ENCODE measurements around the gene C3orf33.
A peak's percentile ranks its signal among the peaks of the same experiment; 100 is the strongest.
"Not testable (repeated sequence)": the region's sequence is repeated elsewhere in the genome, so short reads cannot be mapped to it uniquely, and the experiment has no call there.

The C3orf33 gene

GRCh38 chr3:155805802-155806618, at the start of gene C3orf33:
Gene C3orf33, minus strand, starts transcription at chr3:155806278. Its CDS starts 26 bp downstream, at chr3:155806252.
- peak; percentile 60 to 62 for DNase-seq (ENCODE audit: low read depth in 2 of 2)

DNA sequence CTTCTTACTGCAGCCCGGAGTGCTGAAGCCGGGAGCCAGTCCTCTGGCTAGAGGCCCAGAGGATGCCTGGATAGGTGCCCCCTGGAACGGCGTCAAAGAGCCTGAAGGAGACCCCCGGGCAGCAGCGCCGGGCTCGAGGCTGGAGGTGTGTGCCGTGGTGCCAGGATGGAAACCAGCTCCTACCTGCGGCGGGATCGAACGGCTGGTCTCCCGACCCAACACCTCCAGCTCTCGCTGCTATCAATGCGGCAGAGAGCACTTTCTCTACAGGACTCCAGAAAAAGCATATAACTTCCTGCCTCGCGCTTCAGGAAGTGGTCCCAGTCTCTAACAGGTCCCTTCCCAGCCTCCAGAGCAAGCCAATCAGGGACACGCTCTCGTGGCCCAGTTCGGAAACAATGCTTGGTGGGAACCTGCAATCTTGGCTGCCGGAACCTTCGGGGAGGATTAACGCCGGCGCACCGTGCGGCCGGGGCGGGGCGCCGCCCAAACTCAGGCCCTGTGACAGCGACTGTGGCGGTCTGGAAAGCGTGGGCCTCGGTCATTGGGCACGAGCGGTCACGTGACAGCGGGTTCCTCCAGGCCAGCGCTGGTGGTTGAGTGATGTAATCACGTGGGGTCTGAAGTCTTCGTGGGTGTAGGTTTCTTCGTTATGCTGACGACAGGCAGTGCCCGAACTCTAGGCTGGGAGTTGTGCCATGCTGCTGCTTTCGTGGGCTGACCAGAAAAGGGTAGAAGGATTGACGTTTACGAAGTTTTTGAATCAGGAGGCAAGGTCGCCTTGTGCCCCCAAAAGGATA, 48.3 kb upstream of the C3orf33 start, which contains the start of gene SLC33A1:
SLC33A1 (minus strand) TSS at position 287 of the 800 bp plus-strand sequence. CDS start 430 bp downstream, outside the sequence.
- peak; percentile 94 to 95 for DNase-seq (ENCODE audit: low read depth in 2 of 2)

- no peak for DNase-seq (ENCODE audit: low read depth in 2 of 2)
Measured at GRCh38 chr3:155853214-155854140, 47.4 kb upstream of the C3orf33 start.

GRCh38 chr3:155852341-155852740, 46.3 kb upstream of the C3orf33 start:
- DNase-seq (ENCODE audit: low read depth in 2 of 2): no peak

DNA sequence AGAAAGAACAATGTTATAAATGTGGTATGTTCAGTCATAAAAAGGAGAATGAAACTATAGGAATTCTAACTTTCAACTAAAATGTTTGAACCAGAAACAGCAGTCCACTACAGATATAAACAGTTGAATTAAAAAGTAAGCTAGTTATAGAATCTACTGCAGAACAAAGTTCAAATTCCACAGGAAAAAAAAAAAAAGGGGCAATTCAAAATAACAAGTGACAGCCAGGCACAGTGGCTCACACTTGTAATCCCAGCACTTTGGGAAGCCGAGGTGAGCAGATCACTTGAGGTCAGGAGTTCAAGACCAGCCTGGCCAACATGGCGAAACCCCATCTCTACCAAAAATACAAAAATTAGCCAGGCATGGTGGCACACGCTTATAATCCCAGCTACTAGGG, 43.3 kb upstream of the C3orf33 start:
- DNase-seq (ENCODE audit: low read depth in 2 of 2): not testable (repeated sequence)

GRCh38 chr3:155847993-155848392, 41.9 kb upstream of the C3orf33 start:
- DNase-seq (ENCODE audit: low read depth in 2 of 2): no peak

- DNase-seq (ENCODE audit: low read depth in 2 of 2): no peak
Measured at GRCh38 chr3:155846119-155846518, 40.0 kb upstream of the C3orf33 start.

GRCh38 chr3:155843569-155843968, 37.5 kb upstream of the C3orf33 start:
- DNase-seq (ENCODE audit: low read depth in 2 of 2): no peak

DNA sequence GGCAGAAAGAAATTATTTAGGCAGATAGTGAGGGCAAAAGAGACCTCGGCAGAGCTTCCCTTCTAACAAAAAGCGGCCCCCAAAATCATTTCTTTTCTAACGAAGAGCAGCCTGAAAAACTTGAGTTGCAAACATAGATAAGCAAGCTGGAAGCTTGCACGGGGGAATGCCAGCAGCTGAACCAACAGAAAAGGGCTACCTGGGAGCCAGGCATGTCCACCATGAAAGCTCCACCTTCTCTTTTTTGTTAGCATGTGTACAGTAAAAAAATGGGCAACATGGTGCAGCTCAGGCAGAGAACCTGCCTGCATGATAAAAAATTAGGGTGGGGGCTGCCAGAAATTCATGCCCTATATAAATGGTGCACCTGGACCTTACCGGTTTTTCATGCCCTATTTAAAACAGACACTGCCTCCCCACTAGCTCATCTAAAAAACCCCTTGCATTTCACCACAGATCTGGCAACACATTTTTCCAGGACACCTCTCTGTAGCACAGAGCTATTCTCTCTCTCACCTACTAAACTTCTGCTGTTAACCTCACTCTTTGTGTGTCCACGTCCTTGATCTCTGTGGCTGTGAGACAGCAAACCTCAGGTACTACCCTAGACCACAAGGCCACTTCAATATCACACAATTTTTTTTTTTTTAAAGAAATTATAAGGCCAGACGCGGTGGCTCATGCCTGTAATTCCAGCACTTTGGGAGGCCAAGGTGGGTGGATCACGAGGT, 29.4 kb upstream of the C3orf33 start:
- no peak for DNase-seq (ENCODE audit: low read depth in 2 of 2)

GRCh38 chr3:155828490-155829098, 22.5 kb upstream of the C3orf33 start:
- not testable (repeated sequence) for DNase-seq (ENCODE audit: low read depth in 2 of 2)

DNA sequence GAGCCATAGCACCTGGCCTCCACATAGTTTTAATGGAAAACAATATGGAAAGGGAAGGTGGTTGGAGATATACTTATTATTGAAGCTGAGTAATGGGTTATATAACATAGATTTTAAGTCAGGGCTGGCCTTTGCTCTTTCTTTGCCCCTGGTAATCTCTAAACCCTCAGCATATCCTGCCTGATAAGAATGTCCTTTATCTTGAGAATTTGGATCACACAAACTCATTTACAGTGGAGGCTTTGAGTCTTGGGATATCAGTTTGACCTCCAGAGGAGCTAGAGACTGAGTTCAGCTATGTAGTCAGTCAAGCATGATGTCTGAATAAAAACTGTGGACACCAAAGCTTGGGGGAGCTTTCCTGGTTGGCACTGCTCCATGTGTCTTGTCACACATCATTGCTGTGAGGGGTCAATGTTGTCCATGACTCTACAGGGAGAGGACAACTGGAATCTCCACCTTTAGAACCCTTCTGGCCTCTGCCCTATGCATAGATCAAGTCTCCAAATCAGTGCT, 9.0 kb upstream of the C3orf33 start:
- DNase-seq (ENCODE audit: low read depth in 2 of 2): no peak

DNA sequence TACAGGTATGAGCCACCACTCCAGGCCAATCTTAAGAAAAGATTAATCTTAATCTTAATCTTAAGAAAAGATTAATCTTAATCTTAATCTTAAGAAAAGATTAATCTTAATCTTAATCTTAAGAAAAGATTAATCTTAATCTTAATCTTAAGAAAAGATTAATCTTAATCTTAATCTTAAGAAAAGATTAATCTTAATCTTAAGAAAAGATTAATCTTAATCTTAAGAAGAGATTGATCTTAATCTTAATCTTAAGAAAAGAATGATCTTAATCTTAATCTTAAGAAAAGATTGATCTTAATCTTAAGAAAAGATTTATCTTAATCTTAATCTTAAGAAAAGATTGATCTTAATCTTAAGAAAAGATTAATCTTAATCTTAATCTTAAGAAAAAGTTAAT, 7.1 kb upstream of the C3orf33 start:
- not testable (repeated sequence) for DNase-seq (ENCODE audit: low read depth in 2 of 2)

GRCh38 chr3:155809181-155809580, 3.1 kb upstream of the C3orf33 start:
- DNase-seq (ENCODE audit: low read depth in 2 of 2): no peak

DNA sequence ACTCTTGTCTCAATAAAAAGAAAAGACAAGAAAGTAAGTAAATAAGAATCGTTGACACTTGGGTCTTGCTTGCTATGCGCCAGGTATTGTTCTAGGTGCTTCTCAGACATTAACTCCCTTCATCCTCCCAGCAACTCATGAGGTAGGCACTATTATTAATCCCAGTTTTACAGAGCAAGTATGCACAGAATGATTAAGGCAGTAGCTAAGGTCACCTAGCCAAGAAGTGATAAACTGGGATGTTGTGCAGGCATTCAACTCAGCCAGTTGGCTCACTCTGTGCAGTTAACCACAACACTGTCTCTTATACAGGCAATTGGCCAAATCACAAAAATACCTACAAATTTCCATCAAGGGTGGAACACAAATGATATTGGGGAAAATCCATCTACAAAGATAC, 1.7 kb upstream of the C3orf33 start:
- no peak for DNase-seq (ENCODE audit: low read depth in 2 of 2)

DNA sequence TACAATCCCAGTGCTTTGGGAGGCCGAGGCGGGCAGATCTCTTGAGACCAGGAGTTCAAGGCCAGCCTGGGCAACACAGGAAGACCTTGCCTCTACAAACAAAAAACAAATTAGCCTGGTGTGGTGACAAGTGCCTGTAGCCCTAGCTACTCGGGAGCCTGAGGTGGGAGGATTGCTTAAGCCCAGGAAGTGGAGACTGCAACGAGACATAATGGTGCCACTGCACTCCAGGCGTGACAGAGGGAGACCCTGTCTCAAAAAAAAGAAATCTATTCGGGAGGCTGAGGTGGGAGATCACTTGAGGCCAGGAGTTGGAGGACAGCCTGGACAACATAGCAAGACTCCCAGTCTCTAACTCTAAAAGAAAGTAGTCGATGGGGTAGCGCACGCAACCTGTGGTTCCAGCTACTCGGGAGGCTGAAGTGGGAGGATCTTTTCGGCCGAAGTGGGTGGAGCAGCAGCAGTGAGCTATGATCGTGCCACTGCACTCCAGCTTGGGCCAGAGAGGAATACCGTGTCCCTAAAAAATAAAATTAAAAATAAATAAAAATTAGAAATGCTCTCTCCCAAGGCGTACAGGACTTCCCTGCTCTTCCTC, 775 bp downstream of the C3orf33 start:
- peak in 1 of 2 donors; percentile 43 for DNase-seq (ENCODE audit: low read depth in 2 of 2)

- no peak for DNase-seq (ENCODE audit: low read depth in 2 of 2)
Measured at GRCh38 chr3:155804323-155804722, 1.8 kb downstream of the C3orf33 start.

DNA sequence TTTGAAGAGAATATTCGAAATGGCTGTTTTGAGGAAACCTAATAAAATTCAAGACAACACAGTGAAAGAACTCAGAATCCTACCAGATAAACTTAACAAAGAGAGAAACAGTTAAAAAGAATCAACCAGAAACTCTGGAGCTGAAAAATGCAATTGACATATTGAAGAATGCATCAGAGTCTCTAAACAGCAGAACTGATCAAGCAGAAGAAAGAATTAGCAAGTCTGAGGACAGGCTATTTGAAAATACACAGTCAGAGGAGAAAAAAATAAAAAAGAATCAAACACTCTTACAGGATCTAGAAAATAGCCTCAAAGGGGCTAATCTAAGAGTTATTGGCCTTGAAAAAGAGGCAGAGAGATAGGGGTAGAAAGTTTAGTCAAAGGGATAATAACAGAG, 13.5 kb downstream of the C3orf33 start:
- DNase-seq (ENCODE audit: low read depth in 2 of 2): no peak

- DNase-seq (ENCODE audit: low read depth in 2 of 2): no peak
Measured at GRCh38 chr3:155791190-155791589, 14.9 kb downstream of the C3orf33 start.

DNA sequence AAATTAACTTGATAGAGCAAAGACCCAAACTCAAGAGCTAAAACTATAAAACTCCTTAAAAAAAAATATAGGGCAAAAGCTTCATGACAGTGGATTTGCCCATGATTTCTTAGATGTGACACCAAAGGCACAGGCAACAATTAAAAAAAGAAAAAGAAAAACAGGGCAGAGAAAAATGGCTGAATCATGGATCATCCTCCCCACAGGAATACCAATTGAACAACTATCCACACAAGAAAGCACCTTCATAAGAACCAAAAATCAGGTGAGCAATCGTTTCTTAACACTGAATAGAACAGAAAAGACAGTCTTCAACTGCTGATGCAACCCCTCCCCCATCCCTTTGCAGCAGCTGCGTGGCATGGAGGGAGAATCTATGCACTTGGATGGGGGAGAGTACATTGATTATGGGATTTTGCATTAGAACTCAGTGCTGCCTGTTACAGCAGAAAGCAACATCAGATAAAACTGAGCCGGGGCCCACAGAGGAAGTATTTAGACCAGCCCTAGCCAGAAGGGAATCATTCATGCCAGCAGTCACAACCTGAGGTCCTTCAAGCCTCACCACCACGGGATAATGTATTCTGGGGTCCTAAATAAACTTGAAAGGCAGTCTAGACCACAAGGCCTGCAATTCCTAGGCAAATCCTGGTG, 15.7 kb downstream of the C3orf33 start:
- DNase-seq (ENCODE audit: low read depth in 2 of 2): no peak
